ENCODE measurements around the gene ADSS2. TPM values are rescaled to one million over a fixed set of nuclear protein-coding genes. Genes with fewer than 3 reads are reported as not detected.
"Not testable (repeated sequence)": the region's sequence is repeated elsewhere in the genome, so short reads cannot be mapped to it uniquely, and the experiment has no call there.

The ADSS2 gene
- total RNA-seq, 1 donor from 2014 or later = 31.8 TPM

- no peak for DNase-seq
These were observed 55.7 kb downstream of the ADSS2 start for GRCh38 chr1:244395965-244396364.

GRCh38 chr1:244394826-244395765, 56.6 kb downstream of the ADSS2 start:
- DNase-seq = peak; percentile 90

DNA sequence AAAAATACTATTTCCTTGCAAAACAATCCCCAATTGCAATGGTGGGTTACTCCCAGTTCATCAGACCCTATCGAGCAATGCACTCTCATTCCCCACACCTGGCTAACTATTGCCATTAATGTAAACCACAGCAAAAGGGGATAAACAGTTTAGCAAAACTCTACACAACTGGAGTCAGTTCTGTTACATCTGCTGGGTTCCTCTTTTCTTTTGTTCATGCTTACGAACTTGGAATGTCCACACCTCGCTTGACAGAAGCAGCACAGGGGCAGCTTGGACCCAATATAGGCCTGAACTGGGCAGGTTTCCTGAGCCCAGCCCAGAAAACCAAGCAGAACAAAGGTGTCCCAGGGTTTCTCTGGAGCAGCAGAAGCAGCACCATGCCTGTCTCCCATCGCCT, 57.4 kb downstream of the ADSS2 start:
- DNase-seq = no peak

- DNase-seq = no peak
These were observed 58.0 kb downstream of the ADSS2 start for GRCh38 chr1:244393604-244394176.

GRCh38 chr1:244391761-244392160, 59.9 kb downstream of the ADSS2 start:
- DNase-seq = no peak

GRCh38 chr1:244388961-244389360, 62.7 kb downstream of the ADSS2 start:
- peak; percentile 29 for DNase-seq

DNA sequence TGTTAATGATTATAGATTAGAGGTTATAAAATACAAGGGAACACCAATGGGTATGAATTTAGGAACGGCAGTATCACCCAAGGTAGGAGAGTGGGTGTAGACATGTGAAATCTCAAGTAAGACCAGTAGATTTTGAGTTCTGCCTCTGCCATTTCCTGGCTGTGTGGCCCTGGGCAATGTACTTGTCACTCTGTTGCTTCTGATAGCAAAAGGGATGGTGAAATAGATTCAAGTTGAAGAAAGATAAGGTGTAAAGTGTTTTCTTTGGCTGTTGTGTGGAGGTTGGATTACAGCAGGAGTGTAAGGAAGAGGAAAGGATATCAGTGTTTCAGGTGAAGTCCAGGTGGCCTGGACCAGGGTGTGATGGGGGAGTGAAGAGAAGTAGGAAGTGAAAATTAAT, 64.3 kb downstream of the ADSS2 start:
- no peak for DNase-seq

DNA sequence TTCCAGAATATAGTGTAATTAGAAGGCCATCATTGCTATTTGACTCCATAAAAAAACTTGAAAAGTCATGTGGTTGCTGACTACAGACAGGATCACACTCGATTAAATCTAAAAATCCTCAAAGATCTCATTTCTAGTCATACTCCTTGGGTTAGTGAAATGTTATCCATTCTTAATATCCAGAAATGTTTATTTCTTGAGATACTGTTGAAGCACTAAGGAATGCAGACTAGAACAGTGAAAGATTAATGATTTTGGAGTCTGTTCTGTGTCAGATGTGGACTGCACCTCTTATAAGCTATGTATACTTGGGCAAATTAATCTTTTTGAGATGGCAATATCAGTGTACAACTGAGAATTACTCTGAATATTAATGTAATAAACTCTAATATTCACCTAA, 65.1 kb downstream of the ADSS2 start:
- no peak for DNase-seq

- DNase-seq = no peak
These were observed 67.6 kb downstream of the ADSS2 start for GRCh38 chr1:244384066-244384465.

DNA sequence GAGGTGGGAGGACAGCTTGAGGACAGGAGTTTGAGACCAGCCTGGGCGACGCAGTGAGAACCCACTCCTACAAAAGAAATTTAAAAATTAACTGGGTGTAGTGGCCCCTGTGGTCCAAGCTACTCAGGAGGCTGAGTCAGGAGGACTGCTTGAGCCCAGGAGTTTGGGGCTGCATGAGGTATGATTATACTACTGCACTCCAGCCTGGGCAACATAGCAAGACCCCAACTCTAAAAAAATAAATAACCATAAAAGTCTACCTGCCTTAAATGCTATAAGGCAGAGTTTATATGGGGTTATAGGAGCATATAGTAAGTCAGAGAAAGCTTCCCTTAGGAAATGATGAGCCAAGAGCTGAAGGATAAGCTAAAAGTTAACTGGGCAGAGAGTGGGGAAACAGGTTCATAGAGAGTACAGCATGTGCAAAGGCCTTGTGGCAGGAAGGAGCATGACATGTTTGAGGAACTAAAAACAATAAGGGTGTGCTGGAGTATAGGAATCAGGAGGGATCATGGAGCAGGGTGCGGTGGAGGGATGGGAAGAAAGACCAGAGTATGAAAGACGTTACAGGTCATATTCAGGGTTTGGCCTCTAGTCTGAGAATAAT, 68.3 kb downstream of the ADSS2 start:
- DNase-seq = no peak

- no peak for DNase-seq
These were observed 69.7 kb downstream of the ADSS2 start for GRCh38 chr1:244381878-244382565.

- no peak for DNase-seq
These were observed 75.6 kb downstream of the ADSS2 start for GRCh38 chr1:244376126-244376525.

GRCh38 chr1:244375051-244375450, 76.7 kb downstream of the ADSS2 start:
- no peak for DNase-seq

- DNase-seq = not testable (repeated sequence)
These were observed 77.2 kb downstream of the ADSS2 start for GRCh38 chr1:244374484-244374883.

- no peak for DNase-seq
These were observed 80.2 kb downstream of the ADSS2 start for GRCh38 chr1:244371242-244372141.

DNA sequence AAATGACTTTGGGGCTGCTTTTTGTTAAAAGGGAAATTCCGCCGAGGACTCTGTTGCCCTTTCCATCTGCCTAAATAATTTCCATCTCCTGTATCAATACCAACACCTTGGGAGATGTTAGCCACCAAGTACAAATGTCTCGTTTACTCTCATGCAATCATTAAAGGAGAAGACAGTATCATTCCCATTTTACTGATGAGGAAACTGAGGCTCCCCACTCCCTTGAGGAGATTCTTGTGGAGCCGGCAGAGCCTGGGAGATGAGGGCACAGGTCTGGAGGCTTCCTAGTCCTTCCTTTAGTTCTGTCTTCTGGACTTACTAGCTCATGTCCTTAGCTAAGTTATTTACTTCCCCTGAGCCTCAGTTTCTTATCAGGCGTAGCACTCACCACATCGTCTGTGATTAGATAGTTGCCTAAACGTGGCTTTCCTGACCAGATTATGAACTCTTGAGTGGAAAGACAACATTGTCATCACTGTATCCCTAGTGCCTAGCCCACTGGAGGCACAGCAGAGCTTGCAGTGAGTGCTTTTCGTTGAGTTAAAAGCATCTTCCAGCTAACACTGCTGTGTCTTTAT, 81.6 kb downstream of the ADSS2 start:
- no peak for DNase-seq

GRCh38 chr1:244369256-244370057, 82.3 kb downstream of the ADSS2 start:
- peak; percentile 36 for DNase-seq

DNA sequence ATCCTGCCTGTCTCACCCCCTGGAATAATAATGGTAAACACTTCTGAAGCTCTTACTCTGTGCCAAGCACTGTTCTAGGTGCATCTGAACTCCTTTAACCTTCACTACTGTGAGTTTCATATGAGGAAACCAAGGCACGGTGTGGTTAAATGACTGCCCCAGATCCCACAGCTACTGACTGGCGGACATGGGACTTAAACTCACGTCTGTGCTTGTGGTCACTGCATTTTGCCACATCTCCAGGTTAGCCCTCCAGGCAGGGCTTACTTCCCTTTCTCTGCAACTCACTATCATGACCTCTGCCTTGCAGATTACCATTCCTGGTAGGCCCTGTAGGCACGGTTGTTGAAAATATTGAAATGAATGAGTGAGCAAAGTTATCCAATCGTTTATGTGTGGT, 83.4 kb downstream of the ADSS2 start:
- no peak for DNase-seq

GRCh38 chr1:244367399-244368114, 84.2 kb downstream of the ADSS2 start:
- no peak for DNase-seq

- no peak for DNase-seq
These were observed 85.9 kb downstream of the ADSS2 start for GRCh38 chr1:244365809-244366208.

All from tongue (tissue), 2 donors.